HG03095 (cell line): ENCODE measurements around the gene SDF4.

Experiments
- ATAC-seq: cut with Tn5 transposase; IDR thresholded peaks from one replicate; pipeline ENCODE4 v1.9.1; 2021; ENCODE audit warnings: moderate library complexity; ENCODE audit not compliant: unreplicated experiment

Gene SDF4

DNA sequence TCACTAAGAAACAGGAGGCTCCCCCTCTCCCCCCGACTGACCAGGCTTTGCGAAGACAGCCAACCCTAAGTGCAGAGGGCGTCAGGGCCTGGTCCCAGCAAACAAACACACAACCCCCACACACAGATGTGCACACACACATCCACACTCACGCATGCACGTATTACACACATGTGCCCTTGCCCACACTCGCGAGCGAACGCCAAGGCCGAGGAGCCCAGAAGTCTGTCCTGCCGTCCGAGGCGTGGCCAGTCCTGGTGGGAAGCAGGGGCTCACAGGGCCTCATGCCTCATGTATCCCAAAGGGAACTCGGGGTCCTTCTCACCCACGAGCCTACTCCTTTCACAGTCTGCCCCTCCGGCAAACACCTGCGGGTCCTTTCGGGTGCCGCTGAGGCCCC is 2.0 kb downstream of the SDF4 start:
- no peak for ATAC-seq

DNA sequence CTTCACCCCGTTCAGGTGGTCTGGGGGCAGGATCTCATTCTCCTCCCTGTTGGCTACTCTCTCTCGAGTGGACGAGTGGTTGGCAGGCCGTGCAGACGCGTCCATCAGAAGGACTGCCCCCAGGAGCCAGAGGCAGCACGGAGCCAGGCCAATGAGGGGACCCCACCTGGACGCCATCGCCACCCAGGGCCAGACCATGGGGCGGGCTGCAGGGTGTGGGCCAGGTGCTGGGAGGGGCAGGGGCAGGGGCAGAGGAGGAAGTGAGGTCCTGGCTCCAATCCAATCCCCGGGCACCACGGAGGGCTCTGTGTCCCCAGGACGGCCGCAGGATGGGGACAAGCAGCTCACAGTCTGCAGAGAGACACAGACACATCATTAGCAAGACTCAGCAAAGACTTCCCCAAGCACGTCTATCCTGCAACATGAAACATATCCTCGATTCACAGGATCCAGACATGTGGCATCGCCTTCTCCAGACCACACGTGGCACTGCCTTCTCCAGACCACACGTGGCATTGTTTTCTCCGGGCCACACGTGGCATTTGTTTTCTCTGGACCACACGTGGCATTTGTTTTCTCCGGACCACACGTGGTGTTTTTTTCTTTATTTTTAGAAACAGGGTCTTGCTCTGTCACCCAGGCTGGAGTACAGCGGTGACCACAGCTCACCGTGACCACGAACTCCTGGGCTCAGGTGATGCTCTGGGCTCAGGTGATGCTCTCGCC is 3.0 kb downstream of the SDF4 start:
- ATAC-seq: no peak

DNA sequence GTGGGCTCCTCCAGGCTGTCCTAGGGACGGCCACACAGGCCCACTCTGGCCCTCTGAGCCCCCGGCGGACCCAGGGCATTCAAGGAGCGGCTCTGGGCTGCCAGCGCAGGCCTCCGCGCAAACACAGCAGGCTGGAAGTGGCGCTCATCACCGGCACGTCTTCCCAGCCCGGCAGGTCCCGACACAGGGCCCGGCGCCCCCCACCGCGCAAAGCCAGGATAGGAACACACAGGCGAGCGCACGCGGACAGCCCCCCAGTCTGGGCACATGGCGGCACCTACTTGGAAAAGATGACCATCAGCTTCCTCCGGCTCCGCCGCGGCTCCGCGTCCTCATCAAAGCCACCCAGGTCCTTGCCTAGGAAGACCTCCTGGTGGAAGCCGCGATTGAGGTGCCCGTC is 3.6 kb downstream of the SDF4 start:
- no peak for ATAC-seq

DNA sequence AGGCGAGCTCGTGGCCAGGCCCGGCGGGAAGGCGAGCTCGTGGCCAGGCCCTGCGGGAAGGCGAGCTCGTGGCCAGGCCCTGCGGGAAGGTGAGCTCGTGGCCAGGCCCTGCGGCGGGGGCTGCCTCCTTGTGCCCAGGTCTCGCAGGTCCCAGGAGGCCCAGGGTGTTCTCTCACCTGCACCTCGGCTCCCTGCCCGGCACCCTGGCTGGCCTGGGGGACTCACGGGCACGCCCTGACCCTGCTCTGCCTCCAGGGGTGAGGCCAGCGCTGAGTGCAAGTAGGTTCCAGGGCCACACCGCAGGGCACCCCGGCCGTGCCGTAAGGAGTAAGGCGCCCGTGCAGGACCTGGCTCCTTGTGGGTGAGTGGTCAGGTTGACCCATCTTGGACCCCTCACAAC is 4.4 kb downstream of the SDF4 start:
- no peak for ATAC-seq

DNA sequence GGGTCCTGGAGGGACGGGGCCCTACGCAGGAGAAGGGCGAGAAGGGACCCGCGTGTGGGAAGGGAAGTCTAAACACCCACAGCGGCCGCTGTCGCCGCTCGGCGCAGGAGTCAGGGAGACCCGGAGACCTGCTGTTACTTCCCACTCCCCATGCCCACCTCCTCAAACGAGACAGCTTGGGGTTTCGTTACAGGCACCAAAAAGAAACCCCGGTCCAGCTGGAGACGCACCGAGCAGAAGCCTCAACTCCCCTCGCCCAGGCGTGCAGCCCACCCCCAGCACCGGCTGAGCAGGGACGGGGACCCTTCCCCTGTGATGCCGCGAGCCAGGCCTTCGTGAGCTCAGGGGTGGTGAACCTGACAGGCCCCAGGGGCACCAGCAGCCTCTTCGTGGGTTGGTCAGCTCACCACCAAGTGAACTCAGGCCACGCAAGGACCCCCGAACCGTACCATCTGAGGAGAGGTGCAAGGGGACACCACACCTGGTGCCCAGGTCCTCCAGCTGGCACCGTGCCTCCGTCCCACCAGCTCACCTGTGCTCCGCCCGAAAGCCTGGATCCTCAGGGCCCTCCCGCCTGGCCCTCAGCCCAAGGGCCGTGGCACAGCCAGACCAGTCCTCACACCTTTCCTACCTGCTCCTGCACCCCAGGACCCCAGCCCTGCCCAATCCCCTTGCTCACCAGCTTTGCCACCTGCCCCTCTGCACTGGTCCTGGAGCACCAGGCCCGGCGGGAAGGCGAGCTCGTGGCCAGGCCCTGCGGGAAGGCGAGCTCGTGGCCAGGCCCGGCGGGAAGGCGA is 5.0 kb downstream of the SDF4 start:
- no peak for ATAC-seq

DNA sequence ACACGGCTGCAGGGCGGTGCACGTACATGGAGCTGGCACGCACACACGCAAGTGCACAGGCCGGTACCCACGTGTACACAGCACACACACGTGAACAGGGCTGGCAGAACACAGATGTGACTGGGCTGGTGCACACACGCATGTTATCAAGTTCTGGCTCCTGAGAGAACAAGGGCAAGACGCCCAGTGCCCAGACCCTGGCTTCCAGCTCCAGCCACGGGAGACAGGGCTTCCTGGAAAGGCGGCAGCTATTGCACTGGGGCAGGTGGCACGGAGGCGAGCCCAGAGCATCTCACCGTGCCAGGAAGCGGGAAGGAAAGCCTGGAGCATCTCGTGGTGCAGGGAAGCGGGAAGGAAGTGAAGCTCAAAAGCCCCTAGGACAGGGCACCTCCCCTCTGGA is 5.9 kb downstream of the SDF4 start:
- ATAC-seq: no peak

DNA sequence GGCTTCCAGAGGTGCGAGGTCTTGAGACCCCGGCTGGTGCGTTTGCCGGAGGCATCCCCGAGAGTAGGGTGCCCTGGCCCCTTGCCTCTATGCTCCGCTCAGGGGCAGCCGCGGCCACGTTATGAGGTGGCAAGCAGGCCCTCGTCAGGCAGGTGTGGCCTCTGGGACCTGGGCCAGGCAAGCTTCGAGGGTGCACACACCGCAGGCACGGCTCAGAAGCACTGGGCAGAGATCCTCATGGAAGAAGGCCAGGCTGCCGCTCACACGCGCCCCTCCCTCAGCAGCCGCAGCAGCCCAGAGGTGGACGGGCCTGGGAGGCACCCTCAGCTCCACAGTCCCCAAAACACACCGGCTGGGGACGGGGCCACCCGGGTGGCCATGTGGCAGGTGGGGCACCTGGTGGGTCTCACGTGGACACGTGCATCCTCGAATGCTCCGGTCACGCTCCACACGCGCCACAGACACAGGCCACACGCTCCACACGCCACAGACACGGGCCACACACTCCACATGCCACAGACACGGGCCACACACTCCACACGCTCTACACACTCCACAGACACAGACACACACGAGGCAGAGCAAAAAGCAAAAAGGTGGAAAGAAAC is 6.5 kb downstream of the SDF4 start:
- no peak for ATAC-seq

DNA sequence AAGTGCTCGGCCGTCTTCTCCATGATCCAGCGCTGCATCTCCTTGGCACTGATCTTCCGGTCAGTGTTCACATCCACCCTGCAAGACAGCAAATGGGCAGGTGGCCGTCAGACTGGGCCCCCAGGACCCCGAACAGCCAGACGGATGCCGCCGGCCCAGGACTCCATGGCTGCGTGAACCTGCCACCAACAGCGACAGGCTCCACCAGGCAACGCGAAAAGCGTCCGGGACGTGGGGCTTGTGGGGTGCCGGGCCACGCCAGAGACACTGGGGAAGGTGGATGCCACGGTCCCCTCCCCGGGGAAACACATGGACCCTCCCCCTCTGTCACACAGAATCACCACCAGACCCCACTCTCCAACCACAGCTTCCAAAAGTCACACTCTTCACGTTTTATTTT is 7.9 kb downstream of the SDF4 start:
- ATAC-seq: no peak

DNA sequence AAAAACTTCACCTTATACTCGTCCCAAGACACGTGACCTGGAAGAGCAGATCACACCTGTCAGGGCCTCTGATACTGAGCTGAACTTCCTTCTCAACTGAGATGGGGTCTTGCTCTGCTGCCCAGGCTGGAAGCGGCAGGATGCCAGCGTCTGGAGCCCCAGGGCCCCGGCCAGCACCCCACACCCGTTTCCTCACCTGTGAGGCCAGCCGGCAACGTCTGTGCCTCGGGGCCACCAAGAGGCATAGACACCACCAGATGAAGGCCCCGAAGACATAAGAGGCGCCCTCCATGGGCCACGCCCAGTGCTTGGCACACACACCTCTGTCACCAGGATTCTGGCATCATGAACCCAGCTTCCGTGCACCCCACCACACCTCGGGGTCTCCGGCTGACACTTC is 8.5 kb downstream of the SDF4 start:
- ATAC-seq: no peak

DNA sequence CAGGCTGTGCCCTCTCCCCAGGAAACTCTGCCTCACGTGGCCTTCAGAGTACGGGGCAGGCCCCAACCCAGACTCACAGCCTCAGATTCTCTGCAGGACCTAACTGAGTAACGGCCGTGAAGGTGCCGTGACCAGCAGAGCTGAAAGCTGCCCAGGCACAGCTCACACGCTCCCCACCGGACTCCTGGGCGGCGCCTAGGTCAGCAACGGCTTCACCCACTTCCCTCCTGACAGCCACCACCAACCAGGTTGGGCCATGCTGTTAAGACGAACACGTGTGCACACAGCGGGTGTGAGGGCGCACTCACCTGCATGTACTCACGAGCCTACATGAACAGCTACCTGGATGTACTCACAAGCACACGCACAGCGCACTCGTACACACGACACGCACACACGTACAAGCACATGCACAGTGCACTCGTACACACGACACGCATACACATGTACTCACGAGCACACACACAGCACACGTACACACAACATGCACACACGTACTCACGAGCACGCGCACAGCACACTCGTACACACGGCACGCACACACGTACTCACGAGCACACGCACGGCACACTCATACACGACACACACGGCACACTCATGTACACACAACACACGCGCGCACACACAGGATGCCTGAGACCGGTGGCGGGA is 9.1 kb downstream of the SDF4 start:
- ATAC-seq: no peak

DNA sequence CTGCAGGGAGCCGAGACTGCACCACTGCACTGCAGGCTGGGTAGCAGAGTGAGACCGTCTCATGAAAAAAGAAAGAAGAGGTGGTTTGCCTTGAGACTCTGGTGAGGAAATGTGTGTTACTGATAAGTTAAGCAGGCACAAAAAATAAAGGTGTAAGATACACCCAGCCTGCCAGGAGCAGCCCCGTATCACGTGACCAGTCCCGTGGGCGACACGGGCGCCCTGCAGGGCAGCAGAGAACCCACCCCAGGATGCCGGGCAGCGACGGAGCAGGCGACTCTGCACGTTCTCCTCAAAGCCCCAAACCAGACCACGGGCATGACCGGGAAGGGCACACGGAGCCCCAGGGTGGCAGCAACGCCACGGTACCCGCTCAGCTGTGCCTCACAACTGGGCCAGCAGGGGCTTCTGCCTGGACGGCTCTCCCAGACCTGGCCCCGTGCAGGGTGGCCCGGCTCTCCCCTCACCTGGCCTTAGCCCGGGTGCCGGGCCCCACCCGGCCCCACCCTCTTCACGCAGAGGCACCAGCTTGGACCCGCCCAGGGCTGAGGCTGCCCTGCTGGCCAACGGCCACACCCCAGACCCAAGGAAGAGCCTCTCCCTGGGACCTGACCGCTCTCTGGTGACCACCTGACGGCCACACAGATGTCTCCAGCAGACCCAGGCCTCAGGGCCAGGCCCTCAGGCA is 9.8 kb downstream of the SDF4 start:
- ATAC-seq: no peak

DNA sequence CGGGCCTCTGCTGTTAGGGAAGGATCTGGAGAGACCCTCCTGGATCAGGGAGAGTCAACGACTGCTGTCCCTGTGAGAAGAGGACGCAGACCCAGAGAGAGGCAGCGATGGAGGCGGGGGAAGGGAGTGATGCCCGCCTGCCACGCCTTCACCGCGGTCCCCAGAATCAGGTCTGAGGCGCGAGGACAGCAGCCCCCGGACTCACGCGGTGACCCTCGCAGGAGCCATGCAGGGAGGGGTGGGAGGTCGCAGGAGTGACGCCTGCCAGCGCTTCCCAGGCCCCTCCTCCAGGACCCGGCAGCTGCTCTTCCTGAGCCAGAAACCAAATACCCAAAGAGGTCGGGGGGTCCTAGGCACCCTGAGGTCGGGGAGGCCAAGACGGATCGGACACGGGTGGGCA is 11.6 kb downstream of the SDF4 start:
- ATAC-seq: no peak

DNA sequence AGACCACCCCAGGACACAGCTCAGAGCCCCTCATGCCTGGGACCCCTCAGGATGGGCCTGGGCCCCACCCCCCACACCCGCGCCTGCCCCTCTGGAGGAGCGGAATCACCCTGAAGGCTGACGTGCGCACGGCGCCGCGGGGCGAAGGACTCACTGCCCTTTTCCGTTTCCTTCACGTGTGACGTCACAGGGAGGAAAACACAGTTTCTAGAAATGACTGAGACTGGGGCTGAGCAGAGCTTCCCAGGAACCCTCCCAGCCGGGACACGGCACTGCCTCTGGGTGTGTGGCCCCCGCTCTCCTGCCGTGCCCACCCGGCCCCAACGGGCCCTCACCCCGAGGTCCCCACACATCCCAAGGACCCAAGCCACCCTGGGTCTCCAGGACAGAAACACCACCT is 12.5 kb downstream of the SDF4 start:
- no peak for ATAC-seq

DNA sequence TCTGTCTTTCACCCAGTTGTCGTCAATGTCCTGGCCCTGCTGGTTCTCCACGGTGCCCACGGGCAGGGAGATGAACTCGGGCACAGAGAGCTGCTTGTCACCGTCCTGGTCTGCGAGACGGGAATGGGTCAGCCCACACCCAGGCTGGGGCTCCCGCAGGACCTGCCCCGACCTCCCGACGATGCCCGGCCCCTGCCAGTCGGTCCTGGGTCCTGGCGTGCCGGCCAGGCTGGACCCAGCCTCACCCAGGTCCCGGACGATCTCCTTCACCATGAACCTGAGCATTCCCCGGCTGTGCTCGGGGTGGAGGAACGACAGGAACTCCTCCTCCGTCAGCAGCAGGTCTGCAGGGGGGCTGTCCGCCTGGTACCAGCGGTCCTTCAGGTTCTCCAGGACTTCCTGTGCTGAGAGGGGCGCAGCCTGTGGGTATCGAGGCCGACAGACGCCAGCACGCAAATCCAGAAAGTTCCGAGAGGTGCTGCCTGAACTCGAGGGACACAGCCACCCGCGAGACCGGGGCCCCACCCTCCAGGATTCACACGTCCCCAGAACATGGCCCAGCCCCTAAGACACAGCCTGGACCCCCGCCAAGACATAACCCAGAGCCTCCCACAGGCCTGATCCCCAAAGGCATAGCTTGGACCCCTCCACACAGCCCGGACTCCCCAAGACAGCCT is 13.1 kb downstream of the SDF4 start:
- no peak for ATAC-seq

DNA sequence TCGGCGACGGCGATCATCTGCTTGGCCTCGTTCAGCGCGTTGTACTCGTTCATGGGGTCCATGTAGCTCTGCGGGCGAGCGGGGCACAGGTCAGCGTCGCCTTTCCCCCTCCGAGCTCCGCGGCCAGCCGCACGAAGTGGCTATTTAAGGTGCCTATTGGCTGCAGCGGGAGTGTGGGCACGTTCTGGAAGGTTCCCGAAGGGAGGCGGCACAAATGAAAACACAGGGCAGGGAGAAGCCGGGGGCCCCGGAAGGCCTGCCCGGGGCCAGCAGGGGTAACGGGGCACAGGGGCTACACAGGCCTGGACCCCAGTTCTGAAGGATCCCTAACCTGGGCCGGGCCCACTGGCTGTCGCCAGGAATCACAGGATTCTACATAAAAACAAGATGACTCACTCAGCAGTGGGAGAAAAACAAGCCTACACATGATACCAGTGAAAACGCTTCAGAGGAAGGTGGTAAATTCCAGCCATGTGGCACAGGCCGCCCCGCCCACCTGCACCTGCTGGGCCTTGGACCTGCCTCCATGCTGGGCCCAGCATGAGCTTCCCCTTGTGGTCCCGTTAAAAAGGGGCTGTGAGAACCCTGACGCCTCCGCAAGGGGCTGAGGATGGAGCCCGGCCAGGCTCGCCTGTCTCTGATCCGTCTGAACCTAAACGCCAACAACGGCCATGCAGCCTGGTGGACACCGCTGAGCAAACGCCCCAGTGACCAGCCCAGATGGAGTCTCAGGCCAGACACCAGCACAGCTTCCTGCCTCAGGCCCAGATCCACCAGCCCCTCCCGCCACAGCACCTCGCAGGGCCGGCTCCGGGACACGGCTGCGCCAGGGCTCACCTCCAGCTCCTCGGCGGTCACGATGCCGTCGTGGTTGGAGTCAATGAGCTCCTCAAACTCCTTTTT is 13.9 kb downstream of the SDF4 start:
- no peak for ATAC-seq

DNA sequence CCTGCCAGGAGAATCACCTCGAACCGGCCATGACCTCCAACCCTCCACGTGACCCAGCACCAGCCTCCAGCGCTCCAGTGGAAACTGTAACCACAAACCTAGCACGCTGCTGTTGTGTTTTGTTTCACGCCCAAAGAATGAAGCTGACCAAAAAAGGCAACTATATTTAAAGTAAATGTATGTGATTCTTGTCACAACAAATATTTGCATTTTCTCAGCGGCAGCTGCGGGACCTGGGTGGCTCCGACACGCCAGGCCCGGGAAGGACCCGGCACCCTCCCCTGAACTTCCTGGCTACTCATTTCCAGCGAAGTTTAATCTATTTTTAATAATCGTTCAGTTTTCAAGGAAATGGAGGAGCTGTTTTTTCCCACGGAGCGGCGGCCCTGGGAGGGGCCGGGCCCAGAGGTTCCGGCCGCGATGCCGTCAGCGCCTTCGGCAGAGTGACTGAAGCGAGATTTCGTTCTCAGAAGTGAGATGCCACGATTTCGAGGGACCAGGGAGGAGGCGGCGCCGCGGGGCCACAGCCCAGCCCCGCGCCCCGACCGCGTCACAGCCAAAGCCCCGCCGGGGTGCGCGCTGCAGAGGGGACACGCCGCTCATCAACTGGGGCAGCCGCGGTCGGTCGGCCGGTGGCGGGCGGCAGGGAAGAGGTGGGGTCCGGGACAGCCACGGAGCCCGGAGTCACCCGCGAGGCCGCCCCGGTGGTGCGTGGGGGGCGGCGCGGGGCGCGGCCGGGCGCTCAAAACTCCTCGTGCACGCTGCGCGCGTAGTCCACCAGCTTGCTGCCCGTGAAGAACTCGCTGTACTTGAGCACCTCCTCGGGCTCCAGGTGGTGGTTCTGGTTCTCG is 14.8 kb downstream of the SDF4 start:
- no peak for ATAC-seq

DNA sequence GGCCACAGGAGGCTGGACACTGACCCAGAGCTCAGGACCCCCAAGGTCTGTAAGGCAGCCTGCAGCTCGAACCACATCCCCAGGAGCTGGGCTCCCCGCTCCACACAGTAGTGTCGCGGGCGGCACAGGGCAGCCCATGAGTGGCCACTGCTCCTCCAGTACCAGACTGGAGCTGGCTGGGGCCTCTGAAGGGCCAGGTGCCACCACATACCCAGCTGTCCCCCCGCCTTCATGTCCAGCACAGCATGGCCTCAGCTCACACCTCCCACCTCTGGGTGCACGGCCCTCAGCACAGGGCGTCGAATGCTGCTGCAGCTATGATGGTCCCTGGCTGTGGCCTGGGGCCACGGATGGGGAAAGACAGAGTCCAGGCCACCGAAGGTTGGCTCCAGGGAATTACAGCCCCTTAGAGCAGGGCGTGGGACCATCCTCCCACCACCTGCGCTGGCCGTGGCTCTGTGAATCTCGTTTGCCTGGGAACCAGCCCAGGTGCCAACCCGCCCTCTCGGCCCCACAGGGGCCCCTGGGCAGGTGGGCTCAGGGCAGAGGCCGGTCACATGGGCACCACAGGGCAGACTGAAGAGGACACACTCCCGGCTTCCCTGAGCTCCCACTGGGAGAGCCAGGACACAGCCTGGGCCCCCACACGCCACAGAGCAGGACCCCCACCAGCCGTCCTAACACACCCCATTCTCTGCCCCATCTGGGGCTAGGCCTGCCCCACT is 15.8 kb downstream of the SDF4 start:
- ATAC-seq: no peak

DNA sequence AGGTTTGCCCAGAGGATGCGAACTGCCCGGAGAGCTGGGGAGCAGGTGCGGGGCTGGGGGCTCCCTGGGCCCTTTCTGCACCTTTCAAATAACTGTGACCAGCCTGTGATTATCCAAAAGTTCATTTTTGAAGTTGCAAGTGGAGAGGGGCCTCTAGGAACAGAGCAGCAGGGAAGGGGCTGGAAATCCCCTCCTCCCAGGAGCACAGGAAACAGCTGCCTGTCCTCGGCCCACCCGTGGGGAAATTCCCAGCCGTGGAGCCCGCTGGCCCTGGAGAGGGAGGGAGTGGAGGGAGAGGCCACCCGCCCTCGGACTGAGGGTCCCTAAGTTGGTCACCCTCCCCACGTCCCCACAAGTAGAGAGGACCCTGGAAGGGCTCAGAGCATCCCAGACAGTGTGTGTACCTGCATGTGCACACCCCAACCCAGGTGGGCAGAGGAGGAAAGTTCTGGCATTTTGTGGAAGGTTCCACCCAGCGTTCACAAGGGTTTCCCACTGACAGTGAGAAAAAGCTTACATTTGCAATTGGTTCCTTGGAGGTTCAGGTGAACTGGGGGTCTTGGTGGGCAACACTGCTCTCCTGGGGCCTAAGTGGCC is 16.6 kb downstream of the SDF4 start:
- no peak for ATAC-seq
